Endothelial cell of umbilical vein (primary cell): ENCODE results near the gene ABCA2. TPM values are rescaled to one million over a fixed set of nuclear protein-coding genes. Genes with fewer than 3 reads are reported as not detected.

ENCODE experiments used
- BruUV-seq: library from RNA; stranded (reverse); fragments of 400-500 nt; replicated peaks from 2 replicates; lab custom pipeline; 2021; lab: Mats Ljungman, UMichigan
- CTCF ChIA-PET: fragments of 300-600, 350-600 bp; sonication (Branson Sonifier 250); formaldehyde crosslinking; loops from one replicate; lab custom pipeline; 2021; ENCODE audit warnings: antibody characterized with exemption, inconsistent platforms; lab: Charles Lee
- POLR2A ChIA-PET: fragments of 300-600, 350-600 bp; sonication (Branson Sonifier 250); formaldehyde crosslinking; loops from one replicate; lab custom pipeline; 2021; ENCODE audit warnings: antibody characterized with exemption, inconsistent platforms; lab: Charles Lee
- DNase-seq: peaks from one replicate; pipeline ENCODE4 v3.0.0-alpha.2; 2011; ENCODE audit warnings: low read depth, low spot score
- FAIRE-seq: peaks from 2 replicates; lab custom pipeline; 2011; peaks lifted over from hg19 to GRCh38; lab: Jason Lieb, UNC
- H2AFZ ChIP-seq: 2 replicates; pipeline ENCODE4 v1.6.0; 2012; ENCODE audit warnings: low read depth, low read length, control low read depth, inconsistent platforms
- H3K27ac ChIP-seq: 2 replicates; pipeline ENCODE4 v1.5.1; 2011; ENCODE audit warnings: low read depth, mild to moderate bottlenecking, control low read depth, low read length, moderate library complexity; ENCODE audit not compliant: insufficient read depth
- H3K27me3 ChIP-seq, 2 experiments: 2 replicates each; pipeline versions ENCODE4 v1.6.0 to v1.6.1; 2011; ENCODE audit warnings: low read length in 2 of 2, mixed read lengths in 1 of 2; ENCODE audit not compliant: control insufficient read depth in 2 of 2, insufficient read depth in 2 of 2
- H3K36me3 ChIP-seq, 2 experiments: 2 replicates in 1 of 2; 3 replicates in 1 of 2; pipeline ENCODE4 v1.5.1; 2011; ENCODE audit warnings: low read length in 2 of 2, mild to moderate bottlenecking in 1 of 2, moderate library complexity in 1 of 2; ENCODE audit not compliant: control insufficient read depth in 2 of 2, insufficient read depth in 2 of 2; ENCODE audit errors: extremely low read depth in 1 of 2
- H3K4me1 ChIP-seq: 3 replicates; pipeline ENCODE4 v1.5.1; 2011; ENCODE audit warnings: mild to moderate bottlenecking, low read length; ENCODE audit not compliant: control insufficient read depth, insufficient read depth; ENCODE audit errors: extremely low read depth
- H3K4me2 ChIP-seq: 2 replicates; pipeline ENCODE4 v1.6.1; 2011; ENCODE audit warnings: low read length, control low read depth, mixed read lengths; ENCODE audit not compliant: insufficient read depth
- H3K4me3 ChIP-seq, 3 experiments: fragments of 200-600 bp in 1 of 3; sonication (generic), shearing (Covaris generic) in 1 of 3; replicated peaks in 1 of 3; 2 replicates each; pipeline ENCODE4 v1.5.1; 2011 to 2016; ENCODE audit warnings: control low read depth in 3 of 3, low read length in 3 of 3, mild to moderate bottlenecking in 2 of 3, inconsistent platforms in 1 of 3, low read depth in 1 of 3, moderate library complexity in 1 of 3; ENCODE audit not compliant: insufficient read depth in 1 of 3
- H3K79me2 ChIP-seq: 2 replicates; pipeline ENCODE4 v1.6.0; 2012; ENCODE audit warnings: low read length, inconsistent platforms; ENCODE audit not compliant: control insufficient read depth, insufficient read depth
- H3K9ac ChIP-seq: replicated peaks from 2 replicates; pipeline ENCODE3; 2011; ENCODE audit warnings: low read length, control low read depth; ENCODE audit not compliant: insufficient read depth; ENCODE audit errors: extremely low read depth
- H3K9me1 ChIP-seq: replicated peaks from 3 replicates; pipeline ENCODE4 v1.6.0; 2011; ENCODE audit warnings: mild to moderate bottlenecking, low read length; ENCODE audit not compliant: control insufficient read depth, insufficient read depth; ENCODE audit errors: extremely low read depth
- H3K9me3 ChIP-seq: replicated peaks from 2 replicates; pipeline ENCODE4 v1.5.1; 2012; ENCODE audit warnings: low read length, inconsistent platforms; ENCODE audit not compliant: control insufficient read depth, insufficient read depth
- H4K20me1 ChIP-seq: replicated peaks from 2 replicates; pipeline ENCODE3; 2011; ENCODE audit warnings: mild to moderate bottlenecking, low read length; ENCODE audit not compliant: control insufficient read depth, insufficient read depth; ENCODE audit errors: extremely low read depth
- CTCF ChIP-seq, 2 donors: IDR thresholded peaks; 1 replicate in 1 of 2; 2 replicates in 1 of 2; pipeline ENCODE4 v1.5.1; 2011; ENCODE audit warnings: low read length in 2 of 2, mild to moderate bottlenecking in 2 of 2, moderate library complexity in 2 of 2, control low read depth in 1 of 2, inconsistent platforms in 1 of 2, low read depth in 1 of 2; ENCODE audit not compliant: insufficient read depth in 1 of 2; ENCODE audit errors: extremely low read depth in 1 of 2
- EZH2 ChIP-seq: IDR thresholded peaks from 2 replicates; pipeline ENCODE4 v1.6.1; 2012; ENCODE audit warnings: borderline replicate concordance, low read depth, mild to moderate bottlenecking, moderate library complexity, low read length, inconsistent platforms; ENCODE audit not compliant: severe bottlenecking
- FOS ChIP-seq: IDR thresholded peaks from 2 replicates; pipeline ENCODE4 v1.6.1; 2011; ENCODE audit warnings: mild to moderate bottlenecking, low read length, moderate library complexity, borderline replicate concordance; ENCODE audit not compliant: insufficient read depth
- GATA2 ChIP-seq: IDR thresholded peaks from 2 replicates; pipeline ENCODE4 v1.7.0; 2011; ENCODE audit warnings: low read depth, mild to moderate bottlenecking, moderate library complexity, mixed read lengths, low read length; ENCODE audit not compliant: insufficient read length, insufficient read depth
- JUN ChIP-seq: IDR thresholded peaks from 2 replicates; pipeline ENCODE4 v1.6.1; 2011; ENCODE audit warnings: borderline replicate concordance, low read depth; ENCODE audit not compliant: insufficient read length, insufficient read depth
- MAX ChIP-seq: IDR thresholded peaks from 2 replicates; pipeline ENCODE4 v1.6.1; 2011; ENCODE audit not compliant: insufficient read depth, insufficient read length
- MYC ChIP-seq: IDR thresholded peaks from one replicate; pipeline ENCODE4 v1.6.1; 2011; ENCODE audit warnings: mild to moderate bottlenecking, low read depth, low read length
- POLR2A ChIP-seq: IDR thresholded peaks from 2 replicates; pipeline ENCODE4 v1.6.1; 2012; ENCODE audit warnings: low read depth, mild to moderate bottlenecking, control low read depth, low read length
- POLR2AphosphoS5 ChIP-seq: IDR thresholded peaks from 2 replicates; pipeline ENCODE4 v1.6.1; 2012; ENCODE audit warnings: low read depth, mild to moderate bottlenecking, control low read depth, low read length, moderate library complexity; ENCODE audit not compliant: insufficient read depth
- dilution Hi-C: fragments of 300-500 bp; cut with MboI; formaldehyde crosslinking; loops from one replicate; pipeline ENCODE4 v1.15.0; 2019; ENCODE audit warnings: low sequenced_read_pairs; ENCODE audit not compliant: extremely low pct_ligation_motif_present
- intact Hi-C: fragments of 100-400 bp; cut with micrococcal nuclease; formaldehyde crosslinking; loops from one replicate; pipeline ENCODE4 v1.10.0; 2022
- polyA plus RNA-seq, 4 experiments: library from polyadenylated mRNA; depleted of rRNA in 3 of 4; stranded (reverse) in 3 of 4; unstranded in 1 of 4; fragments of >200 nt; gene quantifications; 2 replicates each; pipeline versions ENCODE4 v1.2.1 to v1.2.3, GENCODE V29; 2011 to 2012; ENCODE audit warnings: missing spikeins in 1 of 4
- total RNA-seq: library from RNA; stranded (reverse); gene quantifications from 2 replicates; pipeline ENCODE4 v1.2.3, GENCODE V29; 2021

ABCA2 gene
- total and polyA plus RNA-seq, 2 donors (not counting 3 experiments of a cell fraction or from before 2014, with no cell fraction given), result 20.0 to 29.1 TPM

- H3K36me3 ChIP-seq, result no peaks in the 10 kb centered on the region
- ChIA-PET CTCF (interaction anchor here (1.3 to 1.4 kb wide), 2 partner anchors 12 to 16 kb away, joined by 4 to 6 read pairs; no protein-coding TSS in a partner anchor), POLR2A (no interaction called here)
- intact Hi-C loops, result no loop called here
- FAIRE-seq (no peak), DNase-seq (no peak)
- H3K9me1 ChIP-seq, result no peaks in the 10 kb centered on the region
- no peaks in the 10 kb centered on the region for H4K20me1 ChIP-seq
- no peak overlapping the region for H2AFZ ChIP-seq
- BruUV-seq, result no TSS peak
- H3K4me1 ChIP-seq, result no peaks in the 10 kb centered on the region
- H3K79me2 ChIP-seq, result no peaks in the 10 kb centered on the region
- TF ChIP-seq EZH2, result no peak
- H3K27me3 ChIP-seq, result no peaks in the 10 kb centered on the region
- no peak overlapping the region for H3K27ac ChIP-seq
- dilution Hi-C loops, result no loop called here
- no peak overlapping the region for H3K4me2 ChIP-seq
- H3K9me3 ChIP-seq, result no peaks in the 10 kb centered on the region
- H3K4me3 ChIP-seq, result no peak overlapping the region
- no peak overlapping the region for H3K9ac ChIP-seq
Measured at GRCh38 chr9:136963751-136964150, 64.3 kb downstream of the ABCA2 start.

GRCh38 chr9:136963341-136963740 is 64.7 kb downstream of the ABCA2 start:
- intact Hi-C loops, result no loop called here
- Histone ChIP-seq H3K36me3 (no peaks in the 10 kb centered on the region), H4K20me1 (no peaks in the 10 kb centered on the region), H3K79me2 (no peaks in the 10 kb centered on the region), H3K4me1 (no peaks in the 10 kb centered on the region), H3K27me3 (no peaks in the 10 kb centered on the region), H2AFZ (no peak overlapping the region), H3K4me3 (no peak overlapping the region), H3K4me2 (no peak overlapping the region), H3K27ac (no peak overlapping the region), H3K9me3 (no peaks in the 10 kb centered on the region), H3K9me1 (no peaks in the 10 kb centered on the region), H3K9ac (no peak overlapping the region)
- FAIRE-seq, result no peak
- POLR2A ChIA-PET, result no interaction called here
- CTCF ChIA-PET, result interaction anchor here (1.3 kb wide), 1 partner anchor 15 kb away, joined by 4 read pairs; no protein-coding TSS in a partner anchor
- TF ChIP-seq GATA2, result no peak
- TF ChIP-seq FOS, result no peak
- TF ChIP-seq JUN, result no peak
- TF ChIP-seq MYC, result no peak
- TF ChIP-seq CTCF (IDR thresholded peaks at IDR 0.05; ENCODE audit: extremely low read depth in 1 of 2, insufficient read depth in 1 of 2, low read depth in 1 of 2, low read length in 2 of 2), result no peak
- TF ChIP-seq EZH2, result no peak
- no peak for TF ChIP-seq POLR2A
- TF ChIP-seq POLR2AphosphoS5, result no peak
- TF ChIP-seq MAX, result no peak
- no TSS peak for BruUV-seq
- dilution Hi-C loops, result no loop called here
- DNase-seq, result no peak
